ENCODE measurements around the gene LAGE3.

The LAGE3 gene

DNA sequence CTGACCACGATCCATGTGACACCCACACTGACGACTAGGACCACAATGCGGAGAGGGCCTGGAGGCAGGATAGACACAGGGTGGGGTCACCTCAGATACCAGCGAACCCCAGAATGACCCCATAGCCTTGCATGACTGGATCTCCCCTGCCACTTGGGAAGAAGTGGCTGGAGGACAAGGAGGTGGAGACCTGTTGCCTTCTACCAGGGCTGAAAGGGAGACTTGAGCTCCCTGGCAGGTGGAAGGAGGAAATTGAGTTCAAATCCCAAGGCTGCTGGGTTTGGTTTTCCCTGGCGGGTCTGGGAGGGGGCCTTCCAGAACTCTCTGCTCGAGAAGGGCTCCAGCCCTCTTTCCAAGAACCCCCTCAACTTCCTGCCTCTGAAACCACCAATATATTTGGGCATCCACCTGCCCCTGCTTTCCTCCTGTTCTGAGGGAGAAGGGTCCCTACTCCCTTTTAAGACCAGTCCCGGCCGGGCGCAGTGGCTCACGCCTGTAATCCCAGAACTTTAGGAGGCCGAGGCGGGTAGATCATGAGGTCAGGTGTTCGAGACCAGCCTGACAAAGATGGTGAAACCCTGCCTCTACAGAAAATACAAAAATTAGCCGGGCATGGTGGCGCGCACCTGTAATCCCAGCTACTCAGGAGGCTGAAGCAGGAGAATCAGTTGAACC lies 33.9 kb upstream of the LAGE3 start:
- Histone ChIP-seq H3K27me3 (ENCODE audit: insufficient read depth, poor library complexity, severe bottlenecking) (no peaks in the 10 kb centered on the region), H3K27ac (replicated peaks) (no peak overlapping the region), H3K4me3 (replicated peaks; ENCODE audit: insufficient read depth, low read length) (no peak overlapping the region)
- TF ChIP-seq SPI1 (IDR thresholded peaks at IDR 0.05; ENCODE audit: borderline replicate concordance, low read depth) = no peak
- TF ChIP-seq, protein P1, sequence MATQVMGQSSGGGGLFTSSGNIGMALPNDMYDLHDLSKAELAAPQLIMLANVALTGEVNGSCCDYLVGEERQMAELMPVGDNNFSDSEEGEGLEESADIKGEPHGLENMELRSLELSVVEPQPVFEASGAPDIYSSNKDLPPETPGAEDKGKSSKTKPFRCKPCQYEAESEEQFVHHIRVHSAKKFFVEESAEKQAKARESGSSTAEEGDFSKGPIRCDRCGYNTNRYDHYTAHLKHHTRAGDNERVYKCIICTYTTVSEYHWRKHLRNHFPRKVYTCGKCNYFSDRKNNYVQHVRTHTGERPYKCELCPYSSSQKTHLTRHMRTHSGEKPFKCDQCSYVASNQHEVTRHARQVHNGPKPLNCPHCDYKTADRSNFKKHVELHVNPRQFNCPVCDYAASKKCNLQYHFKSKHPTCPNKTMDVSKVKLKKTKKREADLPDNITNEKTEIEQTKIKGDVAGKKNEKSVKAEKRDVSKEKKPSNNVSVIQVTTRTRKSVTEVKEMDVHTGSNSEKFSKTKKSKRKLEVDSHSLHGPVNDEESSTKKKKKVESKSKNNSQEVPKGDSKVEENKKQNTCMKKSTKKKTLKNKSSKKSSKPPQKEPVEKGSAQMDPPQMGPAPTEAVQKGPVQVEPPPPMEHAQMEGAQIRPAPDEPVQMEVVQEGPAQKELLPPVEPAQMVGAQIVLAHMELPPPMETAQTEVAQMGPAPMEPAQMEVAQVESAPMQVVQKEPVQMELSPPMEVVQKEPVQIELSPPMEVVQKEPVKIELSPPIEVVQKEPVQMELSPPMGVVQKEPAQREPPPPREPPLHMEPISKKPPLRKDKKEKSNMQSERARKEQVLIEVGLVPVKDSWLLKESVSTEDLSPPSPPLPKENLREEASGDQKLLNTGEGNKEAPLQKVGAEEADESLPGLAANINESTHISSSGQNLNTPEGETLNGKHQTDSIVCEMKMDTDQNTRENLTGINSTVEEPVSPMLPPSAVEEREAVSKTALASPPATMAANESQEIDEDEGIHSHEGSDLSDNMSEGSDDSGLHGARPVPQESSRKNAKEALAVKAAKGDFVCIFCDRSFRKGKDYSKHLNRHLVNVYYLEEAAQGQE (IDR thresholded peaks at IDR 0.05; ENCODE audit: insufficient replicate concordance, low read depth) = no peak
- TF ChIP-seq, protein P2, sequence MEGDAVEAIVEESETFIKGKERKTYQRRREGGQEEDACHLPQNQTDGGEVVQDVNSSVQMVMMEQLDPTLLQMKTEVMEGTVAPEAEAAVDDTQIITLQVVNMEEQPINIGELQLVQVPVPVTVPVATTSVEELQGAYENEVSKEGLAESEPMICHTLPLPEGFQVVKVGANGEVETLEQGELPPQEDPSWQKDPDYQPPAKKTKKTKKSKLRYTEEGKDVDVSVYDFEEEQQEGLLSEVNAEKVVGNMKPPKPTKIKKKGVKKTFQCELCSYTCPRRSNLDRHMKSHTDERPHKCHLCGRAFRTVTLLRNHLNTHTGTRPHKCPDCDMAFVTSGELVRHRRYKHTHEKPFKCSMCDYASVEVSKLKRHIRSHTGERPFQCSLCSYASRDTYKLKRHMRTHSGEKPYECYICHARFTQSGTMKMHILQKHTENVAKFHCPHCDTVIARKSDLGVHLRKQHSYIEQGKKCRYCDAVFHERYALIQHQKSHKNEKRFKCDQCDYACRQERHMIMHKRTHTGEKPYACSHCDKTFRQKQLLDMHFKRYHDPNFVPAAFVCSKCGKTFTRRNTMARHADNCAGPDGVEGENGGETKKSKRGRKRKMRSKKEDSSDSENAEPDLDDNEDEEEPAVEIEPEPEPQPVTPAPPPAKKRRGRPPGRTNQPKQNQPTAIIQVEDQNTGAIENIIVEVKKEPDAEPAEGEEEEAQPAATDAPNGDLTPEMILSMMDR (IDR thresholded peaks at IDR 0.05; ENCODE audit: insufficient read depth, low read length) = no peak
- no peak for DNase-seq (ENCODE audit: low read depth in 1 of 2, low spot score in 1 of 2)

DNA sequence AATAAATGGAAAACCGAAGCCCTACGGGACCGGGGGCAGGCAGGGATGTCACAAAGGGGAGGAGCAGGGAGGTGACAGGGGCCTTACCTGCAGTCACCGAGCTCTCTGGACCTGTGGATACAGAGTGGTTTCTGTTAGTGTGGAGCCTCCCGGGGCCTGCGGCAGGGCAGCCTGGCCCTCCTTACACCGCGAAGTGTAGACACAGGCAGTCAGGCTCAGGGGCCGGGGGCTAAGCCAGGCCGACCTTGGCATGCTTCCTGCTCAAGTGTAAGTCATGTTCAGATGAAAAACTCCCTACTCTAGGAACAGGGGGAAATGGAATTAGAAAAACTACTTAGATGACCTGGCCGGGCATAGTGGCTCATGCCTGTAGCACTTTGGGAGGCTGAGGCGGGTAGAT lies 32.7 kb upstream of the LAGE3 start:
- no peak overlapping the region for H3K27ac ChIP-seq (replicated peaks)
- no peaks in the 10 kb centered on the region for H3K27me3 ChIP-seq (ENCODE audit: insufficient read depth, poor library complexity, severe bottlenecking)
- no peak for TF ChIP-seq SPI1 (IDR thresholded peaks at IDR 0.05; ENCODE audit: borderline replicate concordance, low read depth)
- TF ChIP-seq, protein P2 (IDR thresholded peaks at IDR 0.05; ENCODE audit: insufficient read depth, low read length) = no peak
- TF ChIP-seq GABPA (IDR thresholded peaks at IDR 0.05; ENCODE audit: low read depth) = no peak
- TF ChIP-seq, protein P1 (IDR thresholded peaks at IDR 0.05; ENCODE audit: insufficient replicate concordance, low read depth) = no peak
- no peak for TF ChIP-seq POLR2AphosphoS5 (IDR thresholded peaks at IDR 0.05; ENCODE audit: low read depth)

DNA sequence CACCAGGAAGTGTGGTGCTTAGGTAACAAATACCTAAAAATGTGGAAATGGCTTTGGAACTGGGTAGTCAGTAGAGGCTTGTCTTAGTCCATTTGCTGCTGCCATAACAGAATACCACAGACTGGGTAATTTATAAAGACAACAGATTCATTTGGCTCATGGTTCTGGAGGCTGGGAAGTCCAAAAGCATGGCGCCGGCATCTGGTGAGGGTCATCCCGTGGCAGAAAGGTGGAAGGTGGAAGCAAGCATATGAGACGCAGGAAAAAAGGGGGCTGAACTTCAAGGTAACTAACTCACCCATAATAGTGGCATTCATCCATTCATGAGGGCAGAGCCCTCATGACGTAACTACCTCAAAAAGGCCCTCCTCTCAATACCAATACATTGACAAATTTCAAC lies 30.4 kb upstream of the LAGE3 start:
- TF ChIP-seq POLR2AphosphoS5 (IDR thresholded peaks at IDR 0.05; ENCODE audit: low read depth) (no peak), SPI1 (IDR thresholded peaks at IDR 0.05; ENCODE audit: borderline replicate concordance, low read depth) (no peak), GABPA (IDR thresholded peaks at IDR 0.05; ENCODE audit: low read depth) (no peak)
- TF ChIP-seq, protein P2 (IDR thresholded peaks at IDR 0.05; ENCODE audit: insufficient read depth, low read length) = no peak
- TF ChIP-seq, protein P1 (IDR thresholded peaks at IDR 0.05; ENCODE audit: insufficient replicate concordance, low read depth) = no peak
- Histone ChIP-seq H3K27ac (replicated peaks) (no peak overlapping the region), H3K27me3 (ENCODE audit: insufficient read depth, poor library complexity, severe bottlenecking) (no peaks in the 10 kb centered on the region), H3K4me3 (replicated peaks; ENCODE audit: insufficient read depth, low read length) (no peak overlapping the region)
- DNase-seq (ENCODE audit: low read depth in 1 of 2, low spot score in 1 of 2) = no peak

More for the DNA sequence above, 32.7 kb upstream of the LAGE3 start:
- no peak for DNase-seq (ENCODE audit: low read depth in 1 of 2, low spot score in 1 of 2)
- H3K4me3 ChIP-seq (replicated peaks; ENCODE audit: insufficient read depth, low read length) = no peak overlapping the region

All from HL-60 (cell line).